Measurements from ENCODE around the gene PEAK3.

DNA sequence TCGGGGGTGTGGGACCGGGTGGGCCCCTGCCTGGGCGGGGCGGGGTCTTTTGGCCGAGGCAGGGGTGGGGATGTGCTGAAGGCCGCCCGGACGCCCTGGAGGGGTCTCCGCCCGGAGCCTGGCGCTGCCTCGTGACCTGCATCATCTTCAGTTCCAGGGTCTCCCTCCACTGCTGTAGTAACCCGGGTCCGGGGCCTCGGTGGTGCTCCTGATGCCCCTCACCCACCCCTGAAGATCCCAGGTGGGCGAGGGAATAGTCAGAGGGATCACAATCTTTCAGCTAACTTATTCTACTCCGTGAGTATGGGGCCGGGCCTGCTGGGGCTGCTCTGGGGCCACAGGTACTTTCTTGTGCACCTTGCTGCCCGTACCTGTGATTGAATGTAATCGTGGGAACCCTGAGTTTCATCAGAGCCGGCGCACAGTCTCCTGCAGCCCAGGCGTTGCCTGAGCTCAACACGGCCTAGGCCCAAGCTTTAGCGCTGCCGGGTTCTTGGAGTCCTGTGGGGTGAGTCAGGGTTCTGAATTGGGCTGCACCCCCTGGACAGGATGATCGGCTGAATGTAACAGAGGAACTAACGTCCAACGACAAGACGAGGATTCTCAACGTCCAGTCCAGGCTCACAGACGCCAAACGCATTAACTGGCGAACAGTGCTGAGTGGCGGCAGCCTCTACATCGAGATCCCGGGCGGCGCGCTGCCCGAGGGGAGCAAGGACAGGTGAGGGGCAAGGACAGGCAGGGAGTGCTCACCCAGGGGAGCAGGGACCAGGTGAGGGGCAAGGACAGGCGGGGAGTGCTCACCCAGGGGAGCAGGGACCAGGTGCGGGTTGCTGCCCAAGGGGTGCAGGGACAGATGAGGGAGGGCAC lies 10.5 kb downstream of the PEAK3 start:
- no peak for TF ChIP-seq CTCF (IDR thresholded peaks at IDR 0.05)
- TF ChIP-seq POLR2A (IDR thresholded peaks at IDR 0.05) = no peak

All from lower leg skin (tissue), 3 donors.